A549 treated with CORT108297 at 1 μM for 4 hours (cell line): ENCODE measurements around the gene ARHGAP18. TPM values are rescaled to one million over a fixed set of nuclear protein-coding genes. Genes with fewer than 3 reads are reported as not detected.

ENCODE experiments used
- total RNA-seq: library from RNA; stranded (reverse); fragments of 200-300 nt; extraction: Qiagen RNA extraction; gene quantifications from 5 replicates; pipeline ENCODE4 v1.2.3, GENCODE V29; 2022

The ARHGAP18 gene
- total RNA-seq: 3.4 to 5.0 TPM (median 3.9 TPM) in 5 replicates

GRCh38 chr6:129709769-129710449 is at the start of gene ARHGAP18:
TSS of gene ARHGAP18 (minus strand) at chr6:129710177. CDS start at chr6:129710136, 41 bp downstream.

Other genes with a start within 250 kb of the ARHGAP18 start
- gene TMEM244, start 151.1 kb upstream of the ARHGAP18 start, total RNA-seq: not detected in 5 replicates